NCI-H446 (cell line): ENCODE measurements around the gene ZC3H18.

Experiments used
- DNase-seq, 2 experiments: peaks; one replicate each; lab custom pipeline; 2025; lab: John Stamatoyannopoulos, UW

The ZC3H18 gene

GRCh38 chr16:88532434-88533241 lies 37.6 kb upstream of the ZC3H18 start:
- no peak for DNase-seq

GRCh38 chr16:88533381-88533917 lies 36.8 kb upstream of the ZC3H18 start:
- no peak for DNase-seq

GRCh38 chr16:88533932-88534637 lies 36.1 kb upstream of the ZC3H18 start:
- peak in 1 of 2 experiments; percentile 30 for DNase-seq

GRCh38 chr16:88534638-88535190 lies 35.5 kb upstream of the ZC3H18 start:
- DNase-seq, result no peak

GRCh38 chr16:88535191-88535856 lies 34.9 kb upstream of the ZC3H18 start:
- DNase-seq, result no peak

- DNase-seq, result no peak
Observed at GRCh38 chr16:88535857-88536222, 34.4 kb upstream of the ZC3H18 start.

- no peak for DNase-seq
Observed at GRCh38 chr16:88536510-88536909, 33.7 kb upstream of the ZC3H18 start.

- DNase-seq, result no peak
Observed at GRCh38 chr16:88536971-88537751, 33.0 kb upstream of the ZC3H18 start.

GRCh38 chr16:88537859-88538258 lies 32.3 kb upstream of the ZC3H18 start:
- no peak for DNase-seq

GRCh38 chr16:88538366-88539060 lies 31.7 kb upstream of the ZC3H18 start:
- DNase-seq, result no peak

- no peak for DNase-seq
Observed at GRCh38 chr16:88539261-88539651, 30.9 kb upstream of the ZC3H18 start.

- no peak for DNase-seq
Observed at GRCh38 chr16:88539652-88540345, 30.4 kb upstream of the ZC3H18 start.

GRCh38 chr16:88540346-88540977 lies 29.7 kb upstream of the ZC3H18 start:
- DNase-seq, result no peak

- peak; percentile 14 to 65 for DNase-seq
Observed at GRCh38 chr16:88541831-88542616, 28.2 kb upstream of the ZC3H18 start.

- DNase-seq, result no peak
Observed at GRCh38 chr16:88543230-88543813, 26.9 kb upstream of the ZC3H18 start.

GRCh38 chr16:88545781-88546180 lies 24.4 kb upstream of the ZC3H18 start:
- no peak for DNase-seq

- no peak for DNase-seq
Observed at GRCh38 chr16:88548131-88548874, 21.9 kb upstream of the ZC3H18 start.

- DNase-seq, result no peak
Observed at GRCh38 chr16:88548985-88549384, 21.2 kb upstream of the ZC3H18 start.
